HK-2 (cell line): ENCODE data around the gene JAZF1.

Source experiments
- DNase-seq: peaks from one replicate; pipeline ENCODE4 v3.0.0-alpha.2; 2018; ENCODE audit not compliant: unreplicated experiment

Gene JAZF1

DNA sequence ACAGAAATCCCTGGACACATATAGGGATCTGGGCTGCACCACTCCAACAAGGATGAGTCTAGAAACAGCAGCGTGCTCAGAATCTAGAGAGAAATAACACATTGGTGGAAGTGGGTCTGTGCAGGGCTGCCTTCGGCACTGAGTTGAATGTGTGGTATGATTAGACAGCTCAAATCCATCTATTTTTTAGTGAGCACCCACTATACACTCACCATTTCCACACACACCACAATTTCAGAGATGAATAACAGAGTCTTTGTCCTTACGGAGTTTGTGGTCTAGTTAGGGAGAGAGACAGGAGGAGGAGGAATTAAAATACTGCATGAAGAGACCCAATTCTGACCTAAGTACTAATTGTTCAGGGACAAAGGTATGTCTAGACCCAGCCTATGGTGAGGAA, 44.2 kb downstream of the JAZF1 start:
- no peak for DNase-seq

GRCh38 chr7:28135760-28136159, 44.8 kb downstream of the JAZF1 start:
- DNase-seq, result no peak

DNA sequence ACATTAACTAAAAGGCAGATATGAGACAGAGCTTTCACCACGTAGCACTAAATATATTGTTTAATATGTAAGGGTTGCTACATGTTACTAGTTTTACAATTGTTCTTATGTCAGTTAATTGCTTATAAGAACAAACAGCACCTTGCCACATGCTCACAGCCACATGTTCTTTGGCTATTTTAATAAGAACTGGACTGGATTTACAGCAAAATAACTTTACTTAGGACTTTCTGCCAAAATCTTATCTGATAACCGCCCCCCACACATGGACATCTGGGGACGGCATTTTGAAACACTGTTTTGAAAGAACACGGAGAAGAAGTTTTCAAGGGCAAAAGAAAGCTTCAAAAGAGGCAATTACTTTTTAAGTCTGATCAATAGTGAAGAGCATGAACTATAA, 45.3 kb downstream of the JAZF1 start:
- no peak for DNase-seq

- DNase-seq, result no peak
These were observed 46.7 kb downstream of the JAZF1 start for GRCh38 chr7:28133872-28134271.

DNA sequence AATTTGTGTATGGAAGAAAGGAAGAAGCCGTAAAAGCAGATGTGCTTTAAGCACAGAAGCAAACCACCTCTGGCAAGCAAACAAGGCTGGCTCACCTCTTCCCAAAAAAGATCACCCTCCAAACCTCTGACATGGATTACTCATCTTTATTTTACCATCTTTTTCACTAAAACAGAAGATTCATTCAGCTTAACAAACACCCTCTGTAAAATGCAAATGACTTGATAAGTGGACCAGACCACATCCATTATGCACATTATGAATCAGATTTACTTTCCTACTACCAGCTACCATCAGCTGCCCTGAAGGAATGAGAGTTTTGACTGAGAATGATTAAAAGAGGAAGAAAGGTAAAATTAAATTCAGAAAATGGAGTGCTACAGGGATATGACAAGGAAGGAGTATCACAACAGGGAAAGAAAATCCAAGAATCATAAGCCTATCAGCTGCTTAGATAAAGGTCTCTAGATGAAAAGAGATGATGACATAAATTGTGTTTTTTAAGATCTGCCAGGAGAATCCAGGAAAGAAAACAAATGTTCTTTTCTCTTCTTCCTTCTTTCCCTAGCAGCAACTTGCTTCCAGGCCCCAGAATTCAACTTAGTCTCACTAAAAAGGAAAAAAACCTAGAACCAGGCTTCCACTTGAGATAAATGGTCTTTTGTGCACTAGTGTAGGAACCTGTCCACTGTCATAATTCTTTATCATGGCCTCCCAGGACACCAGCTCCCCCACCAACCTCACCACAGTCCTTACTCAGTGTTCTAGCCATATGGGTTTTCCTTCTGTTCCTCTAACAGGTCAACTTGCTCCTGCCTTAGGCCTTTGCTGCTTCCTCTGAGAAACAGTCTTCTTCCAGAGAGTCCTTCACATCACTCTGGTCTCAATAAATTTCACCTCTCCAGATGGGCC, 47.4 kb downstream of the JAZF1 start:
- DNase-seq, result no peak

- no peak for DNase-seq
These were observed 50.3 kb downstream of the JAZF1 start for GRCh38 chr7:28130277-28130676.

GRCh38 chr7:28128608-28129007, 52.0 kb downstream of the JAZF1 start:
- no peak for DNase-seq

DNA sequence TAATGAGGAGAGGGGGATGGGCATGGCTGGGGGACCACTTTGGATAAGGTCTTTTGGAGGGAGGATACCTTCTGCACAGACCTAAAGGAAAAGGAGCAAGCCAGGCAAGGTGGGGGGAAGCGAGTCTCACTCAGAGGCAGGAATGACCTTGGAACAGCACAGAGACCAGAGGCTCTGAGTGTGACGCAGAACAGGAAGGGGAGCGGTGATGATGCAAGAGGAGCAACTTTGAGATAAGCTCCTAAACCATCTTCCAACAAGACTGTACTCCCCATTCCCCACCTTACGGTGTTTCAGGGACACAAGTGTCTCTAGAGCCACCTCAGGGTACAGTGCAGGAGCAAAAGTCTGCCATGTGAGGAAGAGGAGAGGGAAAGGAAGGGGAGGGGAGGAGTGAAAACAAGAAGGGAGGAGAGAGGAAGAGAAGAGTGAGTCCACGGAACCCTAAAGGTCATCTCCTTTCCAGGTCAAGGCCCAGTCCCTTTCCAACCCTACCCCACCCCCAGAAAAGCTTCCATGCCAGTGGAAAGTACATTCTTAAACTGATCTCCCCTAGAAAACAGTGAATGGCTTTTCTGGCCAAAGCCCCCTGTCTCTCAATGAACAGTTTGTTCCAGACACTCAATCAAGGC, 54.1 kb downstream of the JAZF1 start:
- no peak for DNase-seq

DNA sequence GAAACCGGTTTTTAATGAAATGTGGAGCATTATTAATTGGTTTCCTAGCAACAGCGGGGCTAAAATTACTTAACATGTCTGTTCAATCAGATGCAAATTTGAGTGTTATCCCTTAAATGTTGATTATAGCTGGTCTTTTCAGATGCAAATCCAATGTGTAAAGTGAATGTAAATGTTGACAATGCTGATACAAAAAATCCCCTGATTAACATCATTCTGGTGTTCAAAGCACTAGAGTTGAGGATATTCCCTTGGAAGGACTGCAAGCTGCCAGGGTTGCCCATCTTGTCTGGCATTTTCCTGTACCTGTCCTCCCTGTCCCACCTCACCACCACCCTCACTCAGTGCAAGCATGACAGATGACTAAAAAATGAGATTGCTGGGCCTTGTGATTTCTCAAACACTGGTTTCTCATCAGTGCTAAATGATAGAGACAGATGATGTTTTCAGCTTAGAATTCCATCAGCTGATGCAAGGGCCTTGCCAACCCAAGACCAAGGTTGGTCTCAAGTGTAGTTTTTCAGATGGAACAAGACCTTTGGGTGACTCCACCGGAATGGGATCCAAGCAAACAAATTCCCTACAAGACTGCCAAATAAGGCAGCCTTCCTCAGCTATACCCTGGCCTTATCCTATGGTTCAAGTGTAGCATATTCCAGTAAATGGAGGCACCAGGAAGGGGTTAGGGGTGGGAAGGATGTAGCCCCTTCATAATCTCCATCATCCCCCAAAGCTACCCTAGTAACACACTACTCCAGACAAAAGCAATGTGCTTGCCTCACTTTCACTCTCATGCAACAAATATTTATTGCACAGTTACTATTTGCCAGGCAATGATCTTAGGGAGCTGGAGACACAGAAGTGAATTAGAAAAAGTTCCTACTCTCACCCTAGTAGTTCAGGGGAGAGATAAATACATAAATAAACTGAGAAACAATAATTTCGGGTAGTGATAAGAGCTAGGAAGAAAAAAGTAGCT, 54.9 kb downstream of the JAZF1 start:
- DNase-seq, result no peak

DNA sequence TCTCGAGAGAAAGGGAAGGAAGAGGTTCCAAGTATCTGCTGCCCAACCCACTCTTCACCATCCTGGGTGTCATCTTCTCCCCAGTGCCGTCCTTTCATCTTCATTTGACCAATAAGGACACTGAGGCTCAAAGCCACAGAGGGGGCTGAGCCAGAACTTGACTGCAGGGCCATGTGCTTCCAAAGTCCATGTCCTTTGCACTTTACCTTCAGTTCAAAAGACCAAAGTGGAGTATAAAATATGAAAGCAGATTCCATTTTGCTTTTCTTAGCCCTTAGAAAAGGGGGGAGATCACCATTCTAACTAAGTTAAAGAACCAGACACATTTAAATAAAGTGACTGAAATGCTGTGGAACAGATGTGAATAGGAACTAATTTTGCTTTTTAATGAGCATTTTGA, 56.2 kb downstream of the JAZF1 start:
- no peak for DNase-seq

DNA sequence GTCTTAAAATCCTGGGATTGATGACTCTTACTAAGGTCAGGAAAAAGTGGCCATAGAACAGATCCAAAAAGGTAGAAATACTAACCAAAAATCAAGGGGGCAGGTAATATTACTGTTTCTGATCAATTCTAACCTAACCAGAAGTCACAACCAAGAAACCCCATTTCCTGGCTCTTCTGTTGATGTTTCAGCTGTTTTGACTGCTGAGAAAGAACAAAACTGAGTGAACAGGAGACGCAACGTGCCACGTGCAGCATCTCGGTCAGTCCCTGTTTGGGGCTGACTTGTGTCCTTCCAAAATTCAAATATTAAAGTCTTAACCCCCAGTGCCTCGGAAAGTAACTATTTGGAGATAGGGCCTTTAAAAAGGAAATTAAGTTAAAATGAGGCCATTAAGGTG, 56.8 kb downstream of the JAZF1 start:
- DNase-seq, result no peak

- no peak for DNase-seq
These were observed 59.1 kb downstream of the JAZF1 start for GRCh38 chr7:28121496-28121895.

DNA sequence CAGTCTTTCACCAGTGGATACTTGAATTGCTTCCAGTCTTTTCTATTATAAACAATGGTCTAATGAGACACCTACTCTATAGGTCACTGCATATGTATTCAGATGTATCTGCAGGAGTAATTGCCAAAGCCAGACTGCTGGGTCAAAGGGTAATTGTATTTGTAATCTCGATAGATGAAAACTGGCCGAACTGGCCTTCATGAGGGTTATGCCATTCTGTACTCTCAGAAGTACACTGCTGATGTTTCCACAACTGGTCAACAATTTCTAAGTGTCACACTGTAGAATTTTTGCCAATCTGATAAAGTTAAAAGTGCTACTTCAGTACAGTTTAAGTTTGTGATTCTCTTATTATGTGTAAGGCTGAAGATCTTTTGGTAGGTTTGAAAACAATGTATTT, 64.6 kb downstream of the JAZF1 start:
- no peak for DNase-seq

DNA sequence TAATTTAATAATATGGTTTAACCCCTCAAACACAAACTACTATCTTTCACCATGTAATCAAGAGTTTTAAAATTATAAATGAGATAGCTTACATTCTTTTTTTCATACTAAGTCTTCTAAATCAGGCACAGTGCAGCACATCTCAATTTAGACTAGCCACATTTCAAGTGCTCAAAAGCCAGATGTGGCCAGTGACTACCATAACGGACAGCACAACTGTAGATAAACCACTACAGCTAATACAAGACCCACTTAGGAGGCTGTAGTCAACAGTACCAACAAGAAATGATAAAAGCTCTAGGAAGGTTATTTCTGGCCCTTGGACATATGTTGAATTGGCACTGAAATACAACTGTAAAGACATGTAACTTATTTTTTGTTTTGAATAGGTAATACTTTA, 65.3 kb downstream of the JAZF1 start:
- no peak for DNase-seq

GRCh38 chr7:28114056-28114455, 66.5 kb downstream of the JAZF1 start:
- DNase-seq, result no peak

DNA sequence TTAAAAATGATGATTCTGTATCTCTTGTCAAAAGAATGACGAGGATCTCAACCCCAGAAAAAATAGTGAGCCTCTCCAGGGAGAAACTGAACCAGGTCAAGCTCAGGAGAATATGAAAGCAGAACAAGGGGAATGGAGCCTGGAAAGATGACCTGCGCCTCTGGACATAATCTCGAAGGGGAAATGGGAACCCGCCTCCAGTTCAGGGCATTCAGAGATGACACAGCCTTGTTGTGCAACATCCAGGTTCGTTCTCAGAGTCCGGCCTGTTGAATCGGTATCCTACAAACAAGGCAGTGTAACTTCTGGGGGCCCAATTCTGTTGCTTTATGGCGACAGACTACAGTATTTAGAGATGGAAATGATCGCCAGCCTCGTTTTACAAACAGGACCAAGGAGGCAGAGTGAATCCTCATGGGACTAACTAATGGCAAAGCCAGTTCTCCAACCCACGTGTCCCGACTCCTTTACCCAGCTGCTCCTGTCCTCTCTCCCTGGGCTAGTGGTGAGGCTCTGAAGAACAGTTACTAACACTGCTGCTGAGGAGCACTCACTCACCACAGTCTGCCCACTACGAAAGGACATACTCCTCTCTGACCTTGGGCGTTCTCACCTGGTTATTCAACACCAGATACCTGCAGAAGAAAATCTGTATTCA, 67.6 kb downstream of the JAZF1 start:
- no peak for DNase-seq

DNA sequence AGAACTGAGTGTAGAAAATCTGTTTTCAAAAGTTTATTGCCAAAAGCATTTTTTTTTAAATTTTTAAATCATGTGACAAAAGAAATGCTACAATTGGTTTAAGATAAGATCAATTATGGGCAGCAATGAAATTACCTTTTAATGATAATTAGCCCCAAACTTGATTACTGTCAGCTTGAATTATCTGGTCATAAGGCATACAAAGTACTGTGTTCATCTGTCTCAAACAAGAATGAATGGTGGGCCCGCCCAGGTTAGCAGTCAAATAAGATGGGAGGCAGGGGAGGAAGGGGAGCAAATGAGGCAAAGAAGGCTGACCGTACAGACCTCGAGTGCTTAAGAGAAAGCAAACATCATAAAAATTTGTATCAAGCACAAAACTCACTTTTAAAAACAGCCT, 68.1 kb downstream of the JAZF1 start:
- no peak for DNase-seq

DNA sequence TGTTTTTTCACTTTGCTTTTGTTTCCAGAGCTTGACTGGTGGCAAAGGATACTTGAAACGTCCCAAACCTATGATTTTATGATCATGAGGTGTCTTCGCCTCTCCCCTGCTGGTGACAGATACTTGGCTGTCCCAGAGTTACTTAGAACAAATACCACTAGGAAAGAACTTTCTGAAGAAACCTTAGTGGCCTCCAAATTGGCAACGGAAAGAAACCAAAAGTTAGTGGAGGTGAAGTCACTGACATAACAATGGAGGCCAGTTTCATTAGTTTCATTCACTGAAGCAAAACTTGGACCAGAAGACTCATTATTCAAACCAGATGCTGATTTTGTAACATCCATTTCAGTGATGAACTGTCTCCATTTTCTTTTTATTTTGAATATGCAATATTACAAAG, 68.6 kb downstream of the JAZF1 start:
- DNase-seq, result no peak

GRCh38 chr7:28110427-28111012, 70.1 kb downstream of the JAZF1 start:
- DNase-seq, result no peak

- no peak for DNase-seq
These were observed 71.8 kb downstream of the JAZF1 start for GRCh38 chr7:28108747-28109146.

DNA sequence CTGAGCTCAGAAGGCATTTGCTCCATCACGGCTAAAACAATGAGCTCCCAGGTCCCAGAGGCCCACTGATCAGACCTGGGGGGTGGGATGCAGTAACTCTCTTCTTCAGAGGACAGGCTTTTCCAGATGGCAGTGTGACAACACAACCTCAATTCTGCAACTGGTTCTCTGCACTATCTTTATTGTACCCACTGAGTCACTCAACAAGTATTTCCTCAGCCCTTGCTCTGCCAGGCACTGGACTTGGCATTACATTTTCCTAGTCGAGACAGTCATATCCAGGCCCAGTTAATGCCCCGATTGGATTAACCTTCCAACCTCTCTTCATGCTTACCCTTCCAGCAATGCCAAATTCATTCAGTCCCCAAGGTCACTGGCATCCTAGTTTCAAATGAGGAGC, 72.6 kb downstream of the JAZF1 start:
- no peak for DNase-seq
